Thyroid gland (tissue), 4 donors: ENCODE data around the gene ANKRD1. TPM values are rescaled to one million over a fixed set of nuclear protein-coding genes. Genes with fewer than 3 reads are reported as not detected.
A peak's percentile ranks its signal among the peaks of the same experiment; 100 is the strongest.

Experiments
- DNase-seq, 2 donors: peaks; one replicate each; pipeline ENCODE4 v3.0.0-alpha.2; 2019
- H3K27ac ChIP-seq, 3 donors: fragments of 200-600 bp; sonication (generic); 1 replicate in 2 of 3; 2 replicates in 1 of 3; pipeline ENCODE4 v1.5.1; 2016 to 2019; ENCODE audit warnings: mild to moderate bottlenecking in 1 of 3, moderate library complexity in 1 of 3
- H3K27me3 ChIP-seq: fragments of 200-600 bp; sonication (generic); one replicate; pipeline ENCODE4 v1.5.1; 2019
- H3K36me3 ChIP-seq, 2 donors: fragments of 200-600 bp; sonication (generic); one replicate each; pipeline ENCODE4 v1.5.1; 2016 to 2019
- H3K4me1 ChIP-seq, 2 donors: fragments of 200-600 bp; sonication (generic); one replicate each; pipeline ENCODE4 v1.5.1; 2017 to 2019
- H3K4me3 ChIP-seq, 3 donors: fragments of 200-600 bp; sonication (generic); replicated peaks in 1 of 3; 1 replicate in 2 of 3; 2 replicates in 1 of 3; pipeline ENCODE4 v1.5.1; 2016; ENCODE audit warnings: mild to moderate bottlenecking in 1 of 3
- H3K9me3 ChIP-seq: fragments of 200-600 bp; sonication (generic); one replicate; pipeline ENCODE4 v1.5.1; 2017
- POLR2A ChIP-seq, 2 donors: fragments of 450-650 bp; IDR thresholded peaks; one replicate each; pipeline ENCODE4 v1.6.1; 2017; ENCODE audit warnings: antibody characterized with exemption in 2 of 2, mild to moderate bottlenecking in 2 of 2, moderate library complexity in 1 of 2
- WGBS, 2 donors: methylation state at CpG; one replicate each; pipeline ENCODE4 v1.1.5; 2017; 5-methylcytosine and 5-hydroxymethylcytosine counted together
- intact Hi-C: fragments of 100-400 bp; cut with DNase I; formaldehyde crosslinking; loops from one replicate; pipeline ENCODE4 v1.15.1; 2023
- total RNA-seq, 4 donors: library from RNA; depleted of rRNA; stranded (reverse); fragments of >200 nt; gene quantifications; one replicate each; pipeline ENCODE4 v1.2.3, GENCODE V29; 2016
- TF ChIP-seq, protein P1 (sequence below), 6 experiments: fragments of 200-600 bp in 3 of 6; fragments of 450-650 bp in 3 of 6; sonication (generic) in 3 of 6; IDR thresholded peaks; one replicate each; pipeline ENCODE4 v1.5.1; 2016 to 2019; ENCODE audit warnings: antibody characterized with exemption in 6 of 6, mild to moderate bottlenecking in 2 of 6, inconsistent platforms in 1 of 6, moderate library complexity in 1 of 6

ANKRD1 gene
- total RNA-seq, 4 donors from 2014 or later: 0.94 TPM; not detected in 3

DNA sequence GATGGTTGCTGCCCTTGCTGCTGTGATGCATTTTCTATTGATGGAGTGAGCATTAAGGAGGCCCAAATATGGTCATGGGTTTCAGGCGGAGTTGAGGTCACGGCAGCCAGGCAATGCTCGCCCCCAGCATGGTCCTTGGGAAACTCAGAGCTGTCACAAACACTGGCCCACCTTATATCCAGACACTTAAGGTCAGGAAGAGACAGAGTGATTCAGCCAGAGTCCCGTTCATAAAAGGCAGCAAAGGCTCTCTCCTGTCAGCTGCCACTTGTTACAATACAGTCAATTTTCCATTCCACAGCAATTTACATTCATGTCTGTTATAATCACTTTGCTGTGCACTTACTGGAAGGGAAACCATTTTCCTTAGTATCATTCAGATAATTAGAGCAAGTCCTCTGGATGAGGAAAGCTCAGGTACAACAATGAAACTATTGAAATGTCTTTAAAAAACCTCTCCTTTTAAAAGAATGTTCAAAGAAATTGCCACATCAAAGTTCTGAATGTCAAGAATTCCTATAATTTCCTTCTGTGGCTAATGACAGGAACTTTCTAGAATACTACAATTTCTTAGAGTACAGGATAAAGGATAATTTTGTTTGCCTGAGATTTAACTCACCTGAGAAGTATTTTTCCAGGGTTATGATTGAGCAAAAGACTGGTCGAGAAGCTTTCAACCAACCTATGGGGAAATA is 14.8 kb upstream of the ANKRD1 start:
- Histone ChIP-seq H3K36me3 (no peaks in the 10 kb centered on the region), H3K9me3 (no peaks in the 10 kb centered on the region), H3K4me3 (no peak overlapping the region), H3K27ac (no peak overlapping the region), H3K27me3 (no peaks in the 10 kb centered on the region), H3K4me1 (peaks cover 7 to 8% of the 10 kb centered on the region in 2 donors)
- DNase-seq: no peak
- TF ChIP-seq, protein P1, sequence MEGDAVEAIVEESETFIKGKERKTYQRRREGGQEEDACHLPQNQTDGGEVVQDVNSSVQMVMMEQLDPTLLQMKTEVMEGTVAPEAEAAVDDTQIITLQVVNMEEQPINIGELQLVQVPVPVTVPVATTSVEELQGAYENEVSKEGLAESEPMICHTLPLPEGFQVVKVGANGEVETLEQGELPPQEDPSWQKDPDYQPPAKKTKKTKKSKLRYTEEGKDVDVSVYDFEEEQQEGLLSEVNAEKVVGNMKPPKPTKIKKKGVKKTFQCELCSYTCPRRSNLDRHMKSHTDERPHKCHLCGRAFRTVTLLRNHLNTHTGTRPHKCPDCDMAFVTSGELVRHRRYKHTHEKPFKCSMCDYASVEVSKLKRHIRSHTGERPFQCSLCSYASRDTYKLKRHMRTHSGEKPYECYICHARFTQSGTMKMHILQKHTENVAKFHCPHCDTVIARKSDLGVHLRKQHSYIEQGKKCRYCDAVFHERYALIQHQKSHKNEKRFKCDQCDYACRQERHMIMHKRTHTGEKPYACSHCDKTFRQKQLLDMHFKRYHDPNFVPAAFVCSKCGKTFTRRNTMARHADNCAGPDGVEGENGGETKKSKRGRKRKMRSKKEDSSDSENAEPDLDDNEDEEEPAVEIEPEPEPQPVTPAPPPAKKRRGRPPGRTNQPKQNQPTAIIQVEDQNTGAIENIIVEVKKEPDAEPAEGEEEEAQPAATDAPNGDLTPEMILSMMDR (IDR thresholded peaks at IDR 0.05): no peak
- TF ChIP-seq POLR2A (IDR thresholded peaks at IDR 0.05): no peak
- WGBS, 2 donors: 75 to 77% methylated on average over 5 of the region's 5 CpGs
- intact Hi-C loops: no loop called here

GRCh38 chr10:90930971-90931871 is 10.3 kb upstream of the ANKRD1 start:
- intact Hi-C loops: no loop called here
- no peak overlapping the region for H3K4me3 ChIP-seq
- DNase-seq: peak; percentile 9 to 14
- WGBS, 2 donors: 63 to 69% methylated on average over 6 of the region's 6 CpGs
- peak overlapping the region; percentile 52 to 74 (median 57) for H3K27ac ChIP-seq
- peaks cover 20 to 26% of the 10 kb centered on the region in 2 donors for H3K4me1 ChIP-seq
- no peak for TF ChIP-seq POLR2A (IDR thresholded peaks at IDR 0.05)
- TF ChIP-seq, protein P1 (IDR thresholded peaks at IDR 0.05): no peak
- no peaks in the 10 kb centered on the region for H3K27me3 ChIP-seq
- no peaks in the 10 kb centered on the region for H3K9me3 ChIP-seq
- H3K36me3 ChIP-seq: no peaks in the 10 kb centered on the region

DNA sequence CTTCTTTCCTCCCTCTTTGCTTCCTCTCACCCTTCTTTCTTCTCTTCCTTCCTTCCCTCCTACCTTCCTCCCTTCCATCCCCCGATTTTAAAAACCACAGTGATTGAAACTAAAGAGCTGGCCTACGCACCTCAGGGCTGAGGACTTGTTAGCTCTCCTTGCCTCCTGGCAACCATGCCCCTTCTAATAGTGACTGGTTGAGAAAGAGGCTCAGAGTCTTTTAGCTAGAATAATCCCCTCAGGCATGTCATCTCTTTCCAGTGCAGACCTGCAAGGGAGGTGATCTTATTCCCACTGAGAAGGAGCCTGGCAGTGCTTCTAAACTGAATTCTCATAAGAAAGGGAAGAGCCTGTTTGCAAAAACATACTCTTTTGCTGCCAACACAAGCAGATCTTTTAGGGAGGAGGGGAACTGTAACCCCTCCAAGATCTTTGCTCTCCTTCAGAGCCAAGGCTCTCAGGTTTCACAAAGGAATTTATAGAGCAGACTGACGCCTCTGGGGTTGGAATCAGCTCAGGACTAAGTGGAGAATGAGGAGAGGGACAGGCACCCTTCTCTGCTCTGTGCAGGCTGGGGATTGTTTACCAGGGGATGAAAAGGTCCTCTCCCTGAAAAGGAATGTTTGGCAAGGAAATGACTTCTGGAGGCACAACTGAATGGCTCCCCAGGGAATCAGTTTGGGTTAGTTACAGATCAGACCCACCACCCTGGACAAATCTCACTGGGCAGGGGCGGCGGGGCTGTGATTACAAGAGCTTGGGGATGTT is 9.4 kb upstream of the ANKRD1 start:
- peaks cover 20 to 26% of the 10 kb centered on the region in 2 donors for H3K4me1 ChIP-seq
- H3K27ac ChIP-seq: peak overlapping the region; percentile 52 to 74 (median 57)
- no peak for TF ChIP-seq POLR2A (IDR thresholded peaks at IDR 0.05)
- TF ChIP-seq, protein P1 (IDR thresholded peaks at IDR 0.05): no peak
- no peaks in the 10 kb centered on the region for H3K36me3 ChIP-seq
- DNase-seq: peak; percentile 29 to 52
- H3K4me3 ChIP-seq: no peak overlapping the region
- intact Hi-C loops: no loop called here
- H3K9me3 ChIP-seq: no peaks in the 10 kb centered on the region
- H3K27me3 ChIP-seq: no peaks in the 10 kb centered on the region
- 27 to 28% methylated on average over 5 of the region's 5 CpGs for WGBS, 2 donors

DNA sequence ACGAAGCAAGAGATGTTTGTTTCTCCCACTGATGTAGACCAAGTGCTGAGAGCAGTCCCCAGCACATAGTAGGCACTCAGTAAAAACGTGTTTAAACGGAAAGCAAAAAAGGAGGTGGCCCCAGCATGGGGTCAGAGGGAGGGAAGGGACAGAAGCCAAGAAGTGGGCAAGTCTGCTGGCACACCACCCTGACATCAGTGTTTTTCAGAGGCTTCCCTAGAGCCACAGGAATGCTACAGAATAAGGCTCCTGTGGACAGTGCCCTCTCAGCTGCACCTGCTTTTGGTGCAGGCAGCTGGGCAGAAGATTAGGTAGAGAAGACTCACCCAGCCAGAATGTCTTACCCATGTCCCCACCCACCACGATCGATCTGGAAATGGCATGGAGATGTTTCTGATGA is 8.3 kb upstream of the ANKRD1 start:
- peak overlapping the region in 1 of 3 donors; percentile 74 for H3K27ac ChIP-seq
- H3K9me3 ChIP-seq: no peaks in the 10 kb centered on the region
- TF ChIP-seq, protein P1 (IDR thresholded peaks at IDR 0.05): no peak
- no peak for TF ChIP-seq POLR2A (IDR thresholded peaks at IDR 0.05)
- intact Hi-C loops: no loop called here
- no peaks in the 10 kb centered on the region for H3K36me3 ChIP-seq
- 70 to 73% methylated on average over 5 of the region's 5 CpGs for WGBS, 2 donors
- no peak for DNase-seq
- peaks cover 20 to 26% of the 10 kb centered on the region in 2 donors for H3K4me1 ChIP-seq
- no peaks in the 10 kb centered on the region for H3K27me3 ChIP-seq
- H3K4me3 ChIP-seq: no peak overlapping the region
